PC-3 (cell line): ENCODE data around the gene OR2V1. TPM values are rescaled to one million over a fixed set of nuclear protein-coding genes. Genes with fewer than 3 reads are reported as not detected.
"Not testable (repeated sequence)": the region's sequence is repeated elsewhere in the genome, so short reads cannot be mapped to it uniquely, and the experiment has no call there.

Experiments used
- ATAC-seq: fragments of 200-7000 bp; cut with Tn5 transposase; 2 replicates; pipeline ENCODE4 v1.9.1; 2020; ENCODE audit warnings: mild to moderate bottlenecking, moderate library complexity
- BruUV-seq: library from RNA; stranded (reverse); fragments of 400-500 nt; replicated peaks from 2 replicates; lab custom pipeline; 2021; lab: Mats Ljungman, UMichigan
- CTCF ChIA-PET: fragments of 300-600 bp; sonication (Branson Sonifier 250); formaldehyde crosslinking; loops from one replicate; lab custom pipeline; 2022; ENCODE audit warnings: antibody characterized with exemption; lab: Charles Lee
- POLR2A ChIA-PET: fragments of 300-600 bp; sonication (Branson Sonifier 250); formaldehyde crosslinking; loops from one replicate; lab custom pipeline; 2022; ENCODE audit warnings: antibody characterized with exemption; ENCODE audit not compliant: unreplicated experiment; lab: Charles Lee
- DNase-seq: peaks from one replicate; pipeline ENCODE4 v3.0.0-alpha.2; 2015
- H2AFZ ChIP-seq: fragments of 300-600 bp; sonication (generic); 2 replicates; pipeline ENCODE4 v1.6.0; 2016; ENCODE audit warnings: antibody characterized with exemption, low read length
- H3F3A ChIP-seq: fragments of 300-600 bp; sonication (generic); one replicate; pipeline ENCODE4 v1.6.0; 2017; ENCODE audit warnings: antibody characterized with exemption, low read length, control low read depth, mild to moderate bottlenecking; ENCODE audit not compliant: unreplicated experiment
- H3K27ac ChIP-seq: fragments of 300-600 bp; sonication (generic); 2 replicates; pipeline ENCODE4 v1.5.1; 2016; ENCODE audit warnings: mild to moderate bottlenecking, low read length
- H3K27me3 ChIP-seq: fragments of 300-600 bp; sonication (generic); 2 replicates; pipeline ENCODE4 v1.6.1; 2016; ENCODE audit warnings: low read length, mixed read lengths
- H3K36me3 ChIP-seq: fragments of 300-600 bp; sonication (generic); 2 replicates; pipeline ENCODE4 v1.6.1; 2016; ENCODE audit warnings: low read depth, mixed run types, low read length, mixed read lengths
- H3K4me1 ChIP-seq: fragments of 300-600 bp; sonication (generic); 2 replicates; pipeline ENCODE4 v1.5.1; 2016; ENCODE audit warnings: low read length; ENCODE audit not compliant: insufficient read depth
- H3K4me2 ChIP-seq: fragments of 300-600 bp; sonication (generic); 2 replicates; pipeline ENCODE4 v1.6.0; 2016; ENCODE audit warnings: low read length
- H3K4me3 ChIP-seq: fragments of 300-600 bp; sonication (generic); 2 replicates; pipeline ENCODE4 v1.5.1; 2016; ENCODE audit warnings: mild to moderate bottlenecking, low read length, mixed read lengths
- H3K79me2 ChIP-seq: fragments of 300-600 bp; sonication (generic); 2 replicates; pipeline ENCODE4 v1.6.1; 2017; ENCODE audit warnings: low read length, mixed read lengths
- H3K9ac ChIP-seq: fragments of 300-600 bp; sonication (generic); 2 replicates; pipeline ENCODE4 v1.6.0; 2016; ENCODE audit warnings: mild to moderate bottlenecking, low read length
- H3K9me2 ChIP-seq: fragments of 300-600 bp; sonication (generic); replicated peaks from 2 replicates; pipeline ENCODE4 v1.6.1; 2016; ENCODE audit warnings: mixed run types, low read length, mixed read lengths
- H3K9me3 ChIP-seq: fragments of 300-600 bp; sonication (generic); 2 replicates; pipeline ENCODE4 v1.6.1; 2016; ENCODE audit warnings: low read length, mixed read lengths
- H4K20me1 ChIP-seq: fragments of 300-600 bp; sonication (generic); 2 replicates; pipeline ENCODE4 v1.6.1; 2016; ENCODE audit warnings: low read length, mixed read lengths
- CTCF ChIP-seq: fragments of 300-600 bp; sonication (generic); conservative IDR thresholded peaks from 2 replicates; pipeline ENCODE4 v1.5.1; 2017; ENCODE audit warnings: antibody characterized with exemption, low read depth, mild to moderate bottlenecking, low read length
- EZH2 ChIP-seq: fragments of 300-600 bp; sonication (generic); IDR thresholded peaks from one replicate; pipeline ENCODE4 v1.6.1; 2017; ENCODE audit warnings: antibody characterized with exemption, mild to moderate bottlenecking, low read length; ENCODE audit not compliant: unreplicated experiment
- EZH2phosphoT487 ChIP-seq: fragments of 300-600 bp; sonication (generic); IDR thresholded peaks from 2 replicates; pipeline ENCODE4 v1.6.1; 2018; ENCODE audit warnings: mild to moderate bottlenecking, antibody characterized with exemption, low read length, borderline replicate concordance
- intact Hi-C: fragments of 100-400 bp; cut with micrococcal nuclease; formaldehyde crosslinking; loops from 2 replicates; pipeline ENCODE4 v1.9.0; 2023
- total RNA-seq: library from RNA; depleted of rRNA; stranded (reverse); fragments of >200 nt; gene quantifications from 2 replicates; pipeline ENCODE4 v1.2.3, GENCODE V29; 2014

OR2V1 gene
- total RNA-seq, 1 experiment from 2014 or later: not detected

- POLR2A ChIA-PET: no interaction called here
Measured at GRCh38 chr5:181099602-181100086, 31.3 kb downstream of the OR2V1 start.

DNA sequence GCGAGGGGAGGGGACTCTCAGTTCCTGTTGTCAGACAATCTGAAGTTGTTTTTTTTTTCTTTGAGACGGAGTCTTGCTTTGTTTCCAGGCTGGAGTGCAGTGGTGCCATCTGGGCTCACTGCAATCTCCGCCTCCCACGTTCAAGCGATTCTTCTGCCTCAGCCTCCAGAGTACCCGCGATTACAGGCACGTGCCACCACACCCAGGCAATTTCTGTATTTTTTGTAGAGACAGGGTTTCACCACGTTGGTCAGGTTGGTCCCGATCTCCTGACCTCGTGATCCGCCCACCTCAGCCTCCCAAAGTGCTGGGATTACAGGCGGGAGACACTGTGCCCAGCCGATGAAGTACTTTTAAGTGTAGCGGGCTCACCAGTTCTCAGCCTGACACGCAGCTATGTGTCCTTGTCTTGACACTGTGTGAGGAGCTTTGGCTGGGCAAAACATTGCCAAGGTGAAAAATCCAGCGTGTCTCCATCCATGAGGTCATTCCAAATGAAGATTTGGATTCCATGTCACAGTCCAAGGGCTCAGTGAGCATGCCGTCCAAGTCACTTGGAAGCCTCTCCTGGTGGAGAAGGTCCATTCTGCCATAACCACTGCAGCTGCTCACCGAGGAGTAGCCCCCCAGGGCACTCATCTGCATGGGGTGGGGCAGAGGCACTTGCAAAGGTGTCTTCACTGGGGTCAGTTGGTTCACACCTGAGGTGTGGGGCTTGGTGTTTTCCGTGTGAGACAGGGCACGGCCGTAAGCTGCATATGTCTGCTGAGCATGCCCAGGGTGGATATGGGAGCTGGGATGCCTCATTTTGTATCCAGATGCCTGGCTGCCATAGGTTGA lies 32.0 kb downstream of the OR2V1 start:
- intact Hi-C loops: no loop called here
- BruUV-seq: no TSS peak
- Histone ChIP-seq H3F3A (no peaks in the 10 kb centered on the region), H3K27ac (no peak overlapping the region), H3K9me2 (no peaks in the 10 kb centered on the region), H3K4me2 (no peak overlapping the region), H4K20me1 (no peaks in the 10 kb centered on the region), H3K4me1 (no peaks in the 10 kb centered on the region), H3K9ac (no peak overlapping the region), H3K9me3 (no peaks in the 10 kb centered on the region), H3K27me3 (no peaks in the 10 kb centered on the region), H2AFZ (no peak overlapping the region), H3K4me3 (no peak overlapping the region), H3K79me2 (no peaks in the 10 kb centered on the region), H3K36me3 (no peaks in the 10 kb centered on the region)
- POLR2A ChIA-PET: no interaction called here
- TF ChIP-seq CTCF: no peak
- CTCF ChIA-PET: no interaction called here
- no peak for ATAC-seq
- DNase-seq: no peak

More at GRCh38 chr5:181099602-181100086, 31.3 kb downstream of the OR2V1 start:
- Histone ChIP-seq H3K79me2 (no peaks in the 10 kb centered on the region), H3K27ac (no peak overlapping the region), H3K9me2 (no peaks in the 10 kb centered on the region), H2AFZ (no peak overlapping the region), H3K9ac (no peak overlapping the region), H3K4me2 (no peak overlapping the region), H3F3A (no peaks in the 10 kb centered on the region), H3K27me3 (no peaks in the 10 kb centered on the region), H3K4me1 (no peaks in the 10 kb centered on the region), H4K20me1 (no peaks in the 10 kb centered on the region), H3K4me3 (no peak overlapping the region), H3K9me3 (no peaks in the 10 kb centered on the region), H3K36me3 (no peaks in the 10 kb centered on the region)
- CTCF ChIA-PET: no interaction called here
- BruUV-seq: no TSS peak
- ATAC-seq (no peak), DNase-seq (no peak)
- no peak for TF ChIP-seq CTCF
- TF ChIP-seq EZH2: no peak
- TF ChIP-seq EZH2phosphoT487: no peak
- intact Hi-C loops: no loop called here

DNA sequence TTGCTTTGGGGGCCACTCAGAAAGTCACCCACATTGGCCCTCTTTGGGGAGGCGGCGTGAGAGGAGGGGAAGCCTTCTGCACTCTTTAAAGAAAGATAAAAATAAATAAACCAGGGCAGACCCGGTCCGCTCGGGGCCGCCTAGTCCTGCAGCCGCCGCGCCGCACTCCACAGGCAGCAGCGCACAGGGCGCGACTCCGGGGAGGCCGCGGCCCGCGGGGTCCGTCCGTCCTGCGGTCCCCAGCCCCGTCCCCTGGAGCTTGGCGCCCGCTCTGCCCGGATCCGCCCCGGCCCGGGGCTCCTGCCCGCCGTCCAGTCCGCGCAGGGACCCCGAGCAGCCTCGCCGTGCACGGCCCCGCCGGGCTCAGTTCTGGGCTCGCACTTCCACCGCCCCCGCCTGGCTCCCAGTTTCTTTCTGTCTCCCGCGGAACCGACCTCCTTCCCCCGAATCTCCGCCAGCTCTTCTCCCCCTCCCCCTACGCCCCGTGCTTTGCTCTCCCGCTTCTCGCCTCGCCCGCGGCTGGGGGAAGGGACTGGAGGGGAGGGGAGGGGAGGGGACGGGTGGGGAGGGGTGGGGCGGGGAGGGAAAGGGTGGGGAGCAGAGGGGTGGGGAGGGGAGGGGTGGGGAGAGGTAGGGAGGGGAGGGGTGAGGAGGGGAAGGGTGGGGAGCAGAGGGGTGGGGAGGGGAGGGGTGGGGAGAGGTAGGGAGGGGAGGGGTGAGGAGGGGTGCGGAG lies 33.0 kb downstream of the OR2V1 start:
- ATAC-seq: peak; percentile 35; the same call in 1 of the 2 replicates
- H3K27me3 ChIP-seq, H3F3A ChIP-seq, H3K9me3 ChIP-seq, H3K9me2 ChIP-seq, intact Hi-C loops, H3K9ac ChIP-seq, H4K20me1 ChIP-seq, POLR2A ChIA-PET, CTCF ChIA-PET, DNase-seq, BruUV-seq, H2AFZ ChIP-seq, H3K27ac ChIP-seq, H3K4me3 ChIP-seq, H3K36me3 ChIP-seq, H3K4me2 ChIP-seq, H3K4me1 ChIP-seq, H3K79me2 ChIP-seq: not testable (repeated sequence)

- H3F3A ChIP-seq, H3K9me2 ChIP-seq, CTCF ChIA-PET, H4K20me1 ChIP-seq, H3K27me3 ChIP-seq, H3K4me1 ChIP-seq, H3K9me3 ChIP-seq, BruUV-seq, H3K79me2 ChIP-seq, POLR2A ChIA-PET, H2AFZ ChIP-seq, intact Hi-C loops, ATAC-seq, H3K4me3 ChIP-seq, H3K9ac ChIP-seq, H3K27ac ChIP-seq, DNase-seq, H3K36me3 ChIP-seq, H3K4me2 ChIP-seq: not testable (repeated sequence)
Measured at GRCh38 chr5:181097383-181097753, 33.6 kb downstream of the OR2V1 start.
